Liver (tissue), 3 donors: ENCODE measurements around the gene UBE2L5.

Source experiments
- FOXA1 ChIP-seq: IDR thresholded peaks from 2 replicates; pipeline ENCODE4 v1.6.1; 2016; ENCODE audit warnings: antibody characterized with exemption
- GABPA ChIP-seq, 2 donors: IDR thresholded peaks in 1 of 2; conservative IDR thresholded peaks in 1 of 2; 2 replicates each; pipeline ENCODE4 v1.6.1; 2016; ENCODE audit warnings: antibody characterized with exemption in 2 of 2, mild to moderate bottlenecking in 1 of 2, moderate library complexity in 1 of 2
- RAD21 ChIP-seq, 2 donors: IDR thresholded peaks; 2 replicates each; pipeline ENCODE4 v1.6.1; 2016; ENCODE audit warnings: antibody characterized with exemption in 2 of 2, mild to moderate bottlenecking in 2 of 2
- RXRA ChIP-seq, 2 donors: IDR thresholded peaks; 2 replicates each; pipeline ENCODE4 v1.6.1; 2017 to 2018; ENCODE audit warnings: antibody characterized with exemption in 2 of 2, mild to moderate bottlenecking in 1 of 2
- SP1 ChIP-seq: IDR thresholded peaks from 2 replicates; pipeline ENCODE4 v1.6.1; 2018; ENCODE audit warnings: antibody characterized with exemption, mild to moderate bottlenecking
- YY1 ChIP-seq: IDR thresholded peaks from 2 replicates; pipeline ENCODE4 v1.6.1; 2016; ENCODE audit warnings: antibody characterized with exemption, mild to moderate bottlenecking
- TF ChIP-seq, protein P1 (sequence below): IDR thresholded peaks from 2 replicates; pipeline ENCODE4 v1.6.1; 2016; ENCODE audit warnings: antibody characterized with exemption
- TF ChIP-seq, protein P2 (sequence below): fragments of 150-350 bp; IDR thresholded peaks from 2 replicates; pipeline ENCODE4 v1.5.1; 2017; ENCODE audit warnings: improper control_type of control experiment, low read depth, low read length; ENCODE audit not compliant: missing input control
- TF ChIP-seq, protein P3 (sequence below): IDR thresholded peaks from 2 replicates; pipeline ENCODE4 v1.6.1; 2016; ENCODE audit warnings: antibody characterized with exemption, mild to moderate bottlenecking
- donor health status: healthy.
- donor health status: healthy.

DNA sequence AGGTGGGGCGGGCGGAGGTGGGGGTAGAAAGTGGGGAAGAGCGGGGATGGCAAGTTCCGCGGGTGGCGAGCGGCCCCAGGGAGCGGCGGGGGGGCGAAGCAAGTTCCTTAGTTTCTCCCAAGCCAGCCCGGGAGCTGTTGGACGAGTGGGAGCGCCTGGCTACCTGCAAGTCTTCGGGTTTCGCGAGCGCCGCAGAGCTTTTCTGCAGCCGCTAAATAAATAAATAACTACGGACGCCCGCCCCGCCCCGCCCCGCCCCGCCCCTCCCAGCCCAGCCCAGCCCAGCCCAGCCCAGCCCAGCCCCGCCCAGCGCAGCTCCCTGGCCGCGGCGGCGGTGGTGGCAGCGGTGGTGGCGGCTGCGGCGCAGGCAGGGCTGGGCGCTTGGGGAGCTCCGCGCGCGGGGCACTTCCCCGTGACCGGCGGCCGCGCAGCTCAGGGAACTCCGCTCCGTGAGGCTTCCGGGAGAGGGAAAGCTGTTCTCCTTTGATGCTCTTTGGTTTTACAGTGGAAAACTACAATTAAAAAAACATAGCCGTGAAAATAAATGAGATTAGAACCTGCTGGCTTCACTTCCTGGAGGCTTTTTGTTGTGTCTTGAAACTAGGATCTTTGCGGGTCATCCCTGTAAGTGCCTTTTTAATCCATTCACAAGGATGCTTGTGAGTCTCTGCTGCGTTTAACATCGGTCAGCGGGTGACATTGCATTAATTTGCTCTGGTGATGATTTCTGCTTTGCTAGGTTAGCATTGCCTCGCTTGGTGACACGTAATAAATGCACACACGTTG is at the start of gene UBE2L5:
- TF ChIP-seq, protein P1, sequence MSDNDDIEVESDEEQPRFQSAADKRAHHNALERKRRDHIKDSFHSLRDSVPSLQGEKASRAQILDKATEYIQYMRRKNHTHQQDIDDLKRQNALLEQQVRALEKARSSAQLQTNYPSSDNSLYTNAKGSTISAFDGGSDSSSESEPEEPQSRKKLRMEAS: no peak
- TF ChIP-seq, protein P2, sequence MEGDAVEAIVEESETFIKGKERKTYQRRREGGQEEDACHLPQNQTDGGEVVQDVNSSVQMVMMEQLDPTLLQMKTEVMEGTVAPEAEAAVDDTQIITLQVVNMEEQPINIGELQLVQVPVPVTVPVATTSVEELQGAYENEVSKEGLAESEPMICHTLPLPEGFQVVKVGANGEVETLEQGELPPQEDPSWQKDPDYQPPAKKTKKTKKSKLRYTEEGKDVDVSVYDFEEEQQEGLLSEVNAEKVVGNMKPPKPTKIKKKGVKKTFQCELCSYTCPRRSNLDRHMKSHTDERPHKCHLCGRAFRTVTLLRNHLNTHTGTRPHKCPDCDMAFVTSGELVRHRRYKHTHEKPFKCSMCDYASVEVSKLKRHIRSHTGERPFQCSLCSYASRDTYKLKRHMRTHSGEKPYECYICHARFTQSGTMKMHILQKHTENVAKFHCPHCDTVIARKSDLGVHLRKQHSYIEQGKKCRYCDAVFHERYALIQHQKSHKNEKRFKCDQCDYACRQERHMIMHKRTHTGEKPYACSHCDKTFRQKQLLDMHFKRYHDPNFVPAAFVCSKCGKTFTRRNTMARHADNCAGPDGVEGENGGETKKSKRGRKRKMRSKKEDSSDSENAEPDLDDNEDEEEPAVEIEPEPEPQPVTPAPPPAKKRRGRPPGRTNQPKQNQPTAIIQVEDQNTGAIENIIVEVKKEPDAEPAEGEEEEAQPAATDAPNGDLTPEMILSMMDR: no peak
- no peak for TF ChIP-seq GABPA (IDR thresholded peaks at IDR 0.05 in 1 of 2, conservative IDR thresholded peaks at IDR 0.05 in 1 of 2)
- no peak for TF ChIP-seq SP1
- TF ChIP-seq, protein P3, sequence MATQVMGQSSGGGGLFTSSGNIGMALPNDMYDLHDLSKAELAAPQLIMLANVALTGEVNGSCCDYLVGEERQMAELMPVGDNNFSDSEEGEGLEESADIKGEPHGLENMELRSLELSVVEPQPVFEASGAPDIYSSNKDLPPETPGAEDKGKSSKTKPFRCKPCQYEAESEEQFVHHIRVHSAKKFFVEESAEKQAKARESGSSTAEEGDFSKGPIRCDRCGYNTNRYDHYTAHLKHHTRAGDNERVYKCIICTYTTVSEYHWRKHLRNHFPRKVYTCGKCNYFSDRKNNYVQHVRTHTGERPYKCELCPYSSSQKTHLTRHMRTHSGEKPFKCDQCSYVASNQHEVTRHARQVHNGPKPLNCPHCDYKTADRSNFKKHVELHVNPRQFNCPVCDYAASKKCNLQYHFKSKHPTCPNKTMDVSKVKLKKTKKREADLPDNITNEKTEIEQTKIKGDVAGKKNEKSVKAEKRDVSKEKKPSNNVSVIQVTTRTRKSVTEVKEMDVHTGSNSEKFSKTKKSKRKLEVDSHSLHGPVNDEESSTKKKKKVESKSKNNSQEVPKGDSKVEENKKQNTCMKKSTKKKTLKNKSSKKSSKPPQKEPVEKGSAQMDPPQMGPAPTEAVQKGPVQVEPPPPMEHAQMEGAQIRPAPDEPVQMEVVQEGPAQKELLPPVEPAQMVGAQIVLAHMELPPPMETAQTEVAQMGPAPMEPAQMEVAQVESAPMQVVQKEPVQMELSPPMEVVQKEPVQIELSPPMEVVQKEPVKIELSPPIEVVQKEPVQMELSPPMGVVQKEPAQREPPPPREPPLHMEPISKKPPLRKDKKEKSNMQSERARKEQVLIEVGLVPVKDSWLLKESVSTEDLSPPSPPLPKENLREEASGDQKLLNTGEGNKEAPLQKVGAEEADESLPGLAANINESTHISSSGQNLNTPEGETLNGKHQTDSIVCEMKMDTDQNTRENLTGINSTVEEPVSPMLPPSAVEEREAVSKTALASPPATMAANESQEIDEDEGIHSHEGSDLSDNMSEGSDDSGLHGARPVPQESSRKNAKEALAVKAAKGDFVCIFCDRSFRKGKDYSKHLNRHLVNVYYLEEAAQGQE: peak; percentile 44
- no peak for TF ChIP-seq YY1
- no peak for TF ChIP-seq FOXA1
- TF ChIP-seq RAD21 (IDR thresholded peaks at IDR 0.05): peak in 1 of 2 donors; percentile 9
- TF ChIP-seq RXRA (IDR thresholded peaks at IDR 0.05): no peak
